ENCODE measurements around the gene EYA3.

EYA3 gene

DNA sequence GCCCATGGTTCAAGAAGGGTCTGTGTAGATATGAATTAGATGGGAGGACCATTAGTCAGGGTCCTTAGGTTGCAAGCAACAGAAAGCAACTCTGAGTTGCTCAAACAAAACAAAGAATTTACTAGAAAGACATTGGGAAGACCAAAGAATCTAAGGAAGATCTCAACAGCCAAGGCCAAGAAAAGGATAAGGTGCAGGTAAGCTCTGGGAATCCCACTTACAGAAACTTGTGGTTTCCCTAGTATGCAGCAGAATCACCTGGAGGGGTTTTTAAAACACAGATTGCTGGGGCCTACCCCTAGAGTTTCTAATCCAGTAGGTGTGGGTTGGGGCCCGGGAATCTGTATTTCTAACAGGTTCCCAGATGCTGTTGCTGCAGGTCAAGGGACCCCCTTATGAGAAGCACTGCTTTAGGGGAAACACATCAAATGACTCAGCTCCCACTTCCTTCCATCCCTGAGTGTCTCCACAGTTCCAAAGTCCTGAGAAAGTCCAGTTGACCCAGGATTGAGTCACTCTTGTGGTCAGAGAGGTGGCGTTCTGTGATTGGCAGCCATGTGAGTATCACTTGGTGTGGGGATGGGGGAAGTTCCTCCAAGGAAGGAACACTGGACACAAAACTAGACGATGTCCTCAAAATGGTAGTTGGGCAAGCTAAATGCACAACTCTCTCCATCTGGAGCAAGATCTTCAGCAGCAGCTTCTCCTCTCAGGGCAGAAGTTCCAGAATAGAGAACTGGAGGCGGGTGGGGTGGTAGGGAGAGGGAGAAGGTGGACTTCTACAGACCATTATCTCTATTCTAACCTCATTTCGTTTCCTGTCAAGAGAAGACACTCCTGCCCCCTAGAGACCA, 24.2 kb upstream of the EYA3 start:
- DNase-seq: no peak

DNA sequence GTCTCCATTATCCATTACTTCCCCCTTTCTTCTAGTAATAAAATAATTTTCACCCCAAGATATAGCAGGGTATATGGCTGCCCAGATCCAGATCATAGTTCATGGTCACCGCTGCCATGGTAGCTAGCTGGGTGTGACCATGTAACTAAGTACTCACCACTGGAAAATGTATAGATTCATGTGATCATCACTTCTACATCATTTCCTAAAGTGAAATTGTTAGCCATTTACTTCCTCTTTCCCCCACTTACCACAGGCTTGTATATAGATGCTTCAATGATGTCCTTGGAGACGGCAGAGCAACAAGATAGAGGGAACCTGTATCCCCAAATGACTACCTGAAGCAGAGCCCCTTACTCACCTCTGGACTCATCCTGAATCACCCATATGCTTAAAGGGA, 22.7 kb upstream of the EYA3 start:
- no peak for DNase-seq

DNA sequence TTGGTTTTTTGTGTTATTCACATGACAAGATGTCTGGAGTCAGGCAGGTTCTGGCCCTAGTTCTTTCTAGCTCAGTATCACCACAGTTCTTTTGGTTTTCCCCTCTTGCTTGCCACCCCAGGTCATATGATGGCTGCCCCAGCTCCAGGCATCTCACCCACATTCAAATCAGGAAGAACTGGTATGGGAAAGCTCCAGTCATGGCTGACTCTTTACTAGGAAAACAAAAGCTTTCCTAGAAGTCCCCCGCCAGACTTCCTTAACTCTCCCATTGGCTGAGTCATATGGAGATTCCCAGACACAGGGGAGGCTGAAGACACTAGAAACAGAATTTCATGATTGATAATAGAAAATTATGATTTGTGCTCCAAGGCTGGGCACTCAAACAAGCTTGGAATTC, 22.1 kb upstream of the EYA3 start:
- no peak for DNase-seq

DNA sequence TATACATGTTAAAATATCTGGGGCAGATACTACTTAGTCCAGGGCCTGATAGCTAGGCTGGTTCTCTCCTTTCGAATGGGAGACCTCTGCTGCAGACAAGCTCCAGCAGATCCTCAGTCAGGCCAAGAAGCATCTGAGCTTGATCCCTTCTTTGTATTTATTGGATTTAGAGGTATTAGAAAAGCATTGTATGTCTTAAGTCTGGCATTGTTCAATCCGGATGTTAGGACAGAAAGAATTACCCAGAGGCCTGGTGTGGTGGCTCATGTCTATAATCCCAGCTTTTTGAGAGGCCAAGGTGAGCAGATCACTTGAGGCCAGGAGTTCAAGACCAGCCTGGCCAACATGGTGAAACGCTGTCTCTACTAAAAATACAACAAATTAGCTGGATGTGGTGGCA, 21.2 kb upstream of the EYA3 start:
- no peak for DNase-seq

DNA sequence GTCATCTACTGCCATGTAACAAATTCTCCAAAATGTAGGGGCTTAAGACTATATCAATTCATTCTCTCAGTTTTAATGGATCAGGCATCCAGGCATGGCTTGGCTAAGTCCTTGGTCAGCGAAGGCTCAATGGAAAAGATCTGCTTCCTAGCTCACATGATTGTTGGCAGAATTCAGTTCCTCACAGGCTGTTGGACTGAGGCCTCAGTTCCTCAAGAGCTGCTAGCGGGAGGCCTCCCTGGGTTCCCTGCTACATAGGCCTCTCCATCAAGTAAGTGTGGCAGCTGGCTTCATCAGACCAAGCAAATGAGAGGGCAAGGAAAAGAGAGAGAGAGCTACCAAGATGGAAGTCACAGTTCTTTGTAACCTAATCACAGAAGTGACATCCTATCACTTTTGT, 19.6 kb upstream of the EYA3 start:
- no peak for DNase-seq

DNA sequence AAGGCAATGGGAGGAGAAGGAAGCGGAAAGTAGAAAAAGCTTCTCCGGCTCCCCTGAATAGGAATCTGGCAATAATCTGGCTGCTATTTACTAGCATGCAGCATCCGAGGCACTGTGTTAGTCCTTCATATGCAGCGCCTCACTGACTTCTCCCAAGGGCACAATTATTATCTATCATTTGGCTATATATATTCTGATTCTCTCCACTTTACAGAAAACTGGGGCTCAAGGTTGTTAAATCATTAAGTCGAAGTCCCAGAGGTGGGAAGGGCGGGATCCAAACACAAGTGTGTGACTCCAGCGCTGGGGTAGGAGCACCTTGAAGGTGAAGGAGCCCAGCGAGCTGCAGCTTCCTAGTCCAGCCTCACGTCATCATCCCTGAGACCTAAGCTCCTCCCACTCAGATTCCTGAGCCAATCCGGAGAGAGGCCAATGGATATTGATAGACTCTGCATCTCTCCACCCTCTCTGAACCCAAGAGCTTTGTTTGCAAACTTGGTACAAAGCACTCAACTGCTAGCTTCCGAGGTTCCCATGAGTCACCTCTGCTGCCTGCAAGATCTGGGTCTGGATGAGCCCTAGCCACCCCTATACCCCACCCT, 16.6 kb upstream of the EYA3 start:
- DNase-seq: no peak

DNA sequence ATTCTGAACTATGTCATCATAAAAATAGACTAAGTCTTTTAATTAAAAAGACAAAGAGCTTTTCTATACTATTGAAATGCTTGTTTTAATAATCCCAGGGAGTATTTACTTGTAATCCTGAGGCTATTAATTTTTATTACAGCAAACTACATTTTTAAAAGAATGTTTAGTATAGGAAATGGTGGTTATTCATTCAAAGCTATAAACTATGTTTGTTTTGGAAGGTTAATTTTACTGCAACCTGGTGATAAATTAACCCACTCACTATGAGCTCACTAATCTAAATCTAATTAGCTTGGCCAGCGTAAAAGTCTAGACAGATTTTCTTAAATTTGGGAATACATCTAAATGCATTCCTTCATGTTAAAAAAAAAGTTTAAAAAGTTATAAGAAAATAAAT, 13.8 kb upstream of the EYA3 start:
- no peak for DNase-seq

DNA sequence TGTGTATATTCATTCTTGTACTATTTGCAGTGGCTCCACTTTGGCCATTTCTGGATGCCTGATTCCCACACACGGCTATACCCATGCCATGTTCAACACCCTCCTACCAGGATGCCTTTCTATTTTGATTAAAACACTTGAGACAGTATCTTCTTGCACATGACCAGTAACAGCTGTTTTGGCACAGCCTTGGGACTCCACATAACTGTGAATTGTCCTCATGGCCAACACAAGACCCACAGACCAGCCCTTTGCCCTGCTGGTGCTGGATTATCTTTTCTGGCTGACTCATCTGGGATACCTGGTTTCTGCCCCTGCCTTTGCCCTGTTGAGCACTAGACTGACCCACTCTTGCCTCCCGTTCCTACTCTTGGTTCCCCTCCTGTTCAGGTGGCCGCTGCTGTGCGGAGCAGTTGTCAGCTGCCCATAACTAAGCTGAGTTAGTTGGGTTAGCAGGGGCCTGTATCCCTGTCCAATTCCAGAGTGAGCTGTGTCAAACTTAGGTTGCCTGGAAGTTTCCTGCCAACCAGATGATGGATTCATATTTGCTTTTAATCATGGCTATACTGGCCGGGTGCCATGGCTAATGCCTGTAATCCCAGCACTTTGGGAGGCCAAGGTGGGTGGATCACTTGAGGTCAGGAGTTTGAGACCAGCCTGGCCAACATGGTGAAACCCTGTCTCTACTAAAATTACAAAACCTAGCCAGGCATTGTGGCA, 10.8 kb upstream of the EYA3 start:
- no peak for DNase-seq

DNA sequence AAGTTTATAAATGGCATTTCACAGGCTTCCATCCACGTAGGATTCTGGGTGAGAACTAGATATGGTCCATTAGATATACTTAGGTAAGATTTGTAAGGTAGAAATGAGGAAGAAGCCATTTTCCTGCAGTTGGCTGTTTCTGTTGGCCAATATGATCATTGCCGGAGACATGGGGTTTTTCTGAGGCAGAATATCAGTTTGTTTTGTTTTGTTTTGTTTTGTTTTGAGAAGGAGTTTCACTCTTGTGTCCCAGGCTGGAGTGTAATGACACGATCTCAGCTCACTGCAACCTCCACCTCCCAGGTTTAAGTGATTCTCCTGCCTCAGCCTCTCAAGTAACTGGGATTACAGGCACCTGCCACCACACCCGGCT, 8.7 kb upstream of the EYA3 start:
- DNase-seq: no peak

DNA sequence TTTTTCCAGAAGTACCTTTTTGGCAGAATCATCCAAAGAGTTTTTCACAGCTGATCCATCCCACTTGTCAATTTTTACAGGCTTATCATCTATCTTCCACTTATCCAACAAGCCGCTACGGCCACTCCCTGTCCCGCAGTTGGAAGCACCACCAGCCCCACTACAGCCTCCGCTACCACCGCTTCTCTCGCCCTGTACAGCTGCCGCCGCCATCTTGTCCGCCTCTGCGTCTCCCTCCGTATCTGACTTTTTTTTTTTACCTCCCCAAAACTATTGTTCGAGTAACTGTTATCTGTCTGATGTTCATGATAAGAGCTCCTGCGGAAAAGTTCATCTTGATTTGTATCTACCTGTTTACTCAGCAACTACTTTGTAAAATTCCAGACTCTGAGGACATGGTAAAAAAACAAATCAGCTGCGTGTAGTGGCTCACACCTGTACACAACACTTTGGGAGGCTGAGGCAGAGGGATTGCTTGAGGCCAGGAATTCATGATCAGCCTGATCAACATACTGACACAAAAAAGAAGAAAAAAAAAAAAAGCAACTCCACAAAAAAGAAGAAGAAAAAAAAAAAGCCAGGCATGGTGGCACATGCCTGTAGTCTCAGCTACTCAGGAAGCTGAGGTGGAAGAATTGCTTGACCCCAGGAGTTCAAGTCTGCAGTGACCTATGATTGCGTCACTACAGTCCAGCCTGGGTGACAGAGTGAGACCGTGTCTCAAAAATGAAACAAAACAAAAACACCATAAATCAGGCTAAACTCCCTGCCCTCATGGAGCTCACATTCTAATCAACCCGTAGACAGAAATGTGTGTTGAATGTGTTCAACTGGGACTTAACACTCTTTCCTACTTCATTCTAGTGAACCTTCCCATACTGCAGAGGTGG, 8.0 kb upstream of the EYA3 start:
- DNase-seq: no peak

DNA sequence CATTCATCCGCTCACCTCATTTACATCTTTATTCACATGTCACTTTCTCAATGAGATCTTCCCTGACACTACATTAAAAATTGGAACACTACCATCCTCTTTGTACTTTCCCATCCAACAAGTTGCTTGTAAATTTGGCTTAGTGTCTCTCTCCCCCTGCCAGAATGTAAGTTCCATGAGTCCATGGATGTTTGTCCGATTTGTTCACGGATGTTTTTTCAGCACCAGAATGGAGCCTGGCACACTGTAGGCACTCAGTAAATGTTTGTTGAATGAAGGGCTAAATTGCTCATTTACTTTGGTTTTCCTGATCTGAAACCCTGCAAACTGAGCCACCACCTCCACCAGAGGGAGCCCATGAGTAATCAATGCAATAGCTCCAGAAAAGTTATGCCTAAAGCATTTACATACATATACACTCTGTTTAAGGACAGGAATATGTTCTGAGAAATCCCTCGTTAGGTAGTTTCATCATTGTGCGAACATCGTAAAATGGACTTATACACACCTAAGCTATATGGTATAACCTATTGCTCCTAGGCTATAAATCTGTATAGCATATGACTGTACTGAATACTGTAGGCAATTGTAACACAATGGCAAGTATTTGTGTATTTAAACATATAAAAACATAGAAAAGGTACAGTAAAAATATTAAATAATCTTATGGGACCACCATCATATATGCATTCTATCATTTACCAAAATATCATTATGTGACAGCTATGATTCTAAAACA, 2.8 kb upstream of the EYA3 start:
- peak; percentile 28 to 69 (median 58) for DNase-seq

DNA sequence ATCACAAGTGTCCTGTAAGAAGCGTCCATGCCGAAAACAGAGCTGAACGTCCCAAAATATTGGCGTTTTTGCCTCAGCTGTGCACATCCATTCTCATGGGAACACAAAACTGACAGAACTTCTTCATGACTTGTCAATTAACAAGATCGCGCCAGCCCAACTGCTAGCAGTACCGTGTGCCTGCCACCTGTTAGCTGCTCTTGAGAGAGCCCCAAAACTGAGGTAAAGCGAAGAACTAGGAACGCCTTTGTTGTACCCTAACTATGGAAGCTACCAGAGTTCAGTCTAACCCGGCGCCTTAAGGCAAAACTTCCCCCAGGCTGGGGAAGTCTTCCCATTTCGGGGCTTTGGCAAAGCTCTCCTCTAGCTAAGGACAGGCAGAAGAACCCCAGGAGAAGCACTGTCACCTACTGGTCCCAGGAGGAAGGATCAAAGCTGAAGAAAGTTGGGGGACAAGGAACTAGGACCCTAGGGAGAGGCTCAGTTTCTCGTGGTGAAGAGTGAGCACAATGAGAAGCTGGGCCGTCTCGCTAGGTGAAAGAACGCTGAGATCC, 719 bp downstream of the EYA3 start:
- DNase-seq: no peak

DNA sequence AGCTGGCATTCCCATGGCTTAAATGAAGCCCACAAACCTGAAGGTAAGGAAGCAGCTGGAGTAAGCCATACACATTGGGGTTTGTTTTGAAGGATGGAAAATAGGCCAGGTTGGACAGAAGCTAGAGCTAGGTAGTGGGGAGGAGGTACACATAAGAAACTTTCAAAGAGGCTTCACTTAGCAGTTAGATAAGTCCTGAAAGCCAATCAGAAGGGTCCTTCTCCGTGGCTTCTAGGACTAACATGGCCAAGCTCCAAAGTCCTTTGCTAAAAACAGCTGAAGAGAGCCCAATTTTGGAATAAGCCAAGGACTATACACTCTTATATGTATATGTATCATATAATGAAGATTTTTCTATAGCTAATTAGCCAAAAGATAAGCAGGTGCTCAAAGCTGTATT, 1.8 kb downstream of the EYA3 start:
- DNase-seq: no peak

DNA sequence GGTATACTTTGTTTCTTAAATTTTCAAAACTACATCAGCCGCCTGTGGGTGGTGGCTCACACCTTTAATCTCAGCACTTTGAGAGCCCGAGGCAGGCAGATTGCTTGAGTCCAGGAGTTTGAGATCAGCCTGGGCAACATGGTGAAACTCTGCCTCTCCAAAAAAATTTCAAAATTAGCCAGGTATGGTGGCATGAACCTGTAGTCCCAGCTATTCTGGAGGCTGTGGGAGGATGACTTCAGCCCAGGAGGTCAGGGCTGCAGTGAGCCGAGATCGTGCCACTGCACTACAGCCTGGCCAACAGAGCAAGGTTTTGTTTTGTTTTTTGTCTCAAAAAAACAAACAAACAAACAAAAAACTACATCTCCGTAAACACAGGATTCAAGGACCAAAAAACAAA, 3.3 kb downstream of the EYA3 start:
- DNase-seq: no peak

DNA sequence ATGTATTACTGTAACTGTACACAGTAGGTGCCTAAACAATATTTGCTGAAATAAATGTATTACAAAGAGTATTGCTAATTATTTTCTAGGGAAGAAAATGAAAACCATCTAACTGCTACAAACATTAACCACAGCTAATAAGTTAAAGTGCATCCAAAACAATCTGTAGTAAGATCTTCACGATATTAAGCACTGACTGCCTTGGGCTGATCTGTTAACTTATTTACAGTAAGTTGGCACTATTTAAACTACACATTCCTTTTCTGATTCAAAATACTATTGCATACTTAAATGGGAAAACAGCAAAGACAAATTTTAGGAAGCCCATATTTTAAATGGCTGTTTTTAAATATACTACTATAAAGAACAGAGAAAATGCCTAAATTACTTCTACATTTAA, 4.5 kb downstream of the EYA3 start:
- DNase-seq: no peak

DNA sequence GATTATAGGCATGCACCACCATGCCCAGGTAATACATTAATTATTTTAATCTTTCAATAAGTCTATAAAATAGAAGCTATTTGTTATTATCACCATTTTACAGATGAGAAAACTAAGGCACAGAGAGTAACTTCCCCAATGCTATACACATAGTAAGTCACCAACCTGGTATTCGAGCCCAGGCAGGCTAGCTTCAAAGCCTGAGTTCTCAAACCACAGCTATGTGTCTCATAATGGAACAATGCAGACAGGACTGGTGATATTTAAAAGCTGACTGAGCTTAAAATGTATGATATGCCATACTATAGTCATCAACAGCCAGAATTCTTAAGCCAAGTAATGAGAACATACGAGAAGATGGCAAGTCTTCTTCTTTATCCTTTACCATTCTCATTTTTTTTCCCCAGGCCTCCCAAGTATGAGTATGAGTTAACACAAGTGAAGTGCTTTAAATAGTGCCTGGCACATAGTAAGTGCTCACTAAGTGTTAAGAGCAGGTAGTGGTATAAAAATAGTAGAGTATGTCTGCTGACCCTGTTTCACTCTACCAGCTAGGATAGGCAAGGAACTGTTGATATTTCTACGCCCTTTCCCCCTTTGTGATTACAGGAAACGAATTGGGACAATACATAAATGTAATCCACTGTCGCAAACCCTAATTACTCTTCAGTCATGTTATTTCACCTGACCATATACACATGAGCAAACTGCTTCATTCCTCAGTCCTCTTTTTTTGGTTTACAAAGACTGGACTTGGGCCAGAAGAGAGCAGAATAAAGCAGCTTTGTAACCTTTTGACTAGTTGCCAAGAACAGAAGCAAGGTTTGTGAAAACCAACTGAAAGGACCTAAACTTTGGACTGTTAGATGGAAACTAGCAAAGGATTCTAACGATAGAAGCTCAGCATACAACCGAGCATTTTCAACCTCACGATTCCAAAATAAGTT, 9.5 kb downstream of the EYA3 start:
- DNase-seq: no peak

DNA sequence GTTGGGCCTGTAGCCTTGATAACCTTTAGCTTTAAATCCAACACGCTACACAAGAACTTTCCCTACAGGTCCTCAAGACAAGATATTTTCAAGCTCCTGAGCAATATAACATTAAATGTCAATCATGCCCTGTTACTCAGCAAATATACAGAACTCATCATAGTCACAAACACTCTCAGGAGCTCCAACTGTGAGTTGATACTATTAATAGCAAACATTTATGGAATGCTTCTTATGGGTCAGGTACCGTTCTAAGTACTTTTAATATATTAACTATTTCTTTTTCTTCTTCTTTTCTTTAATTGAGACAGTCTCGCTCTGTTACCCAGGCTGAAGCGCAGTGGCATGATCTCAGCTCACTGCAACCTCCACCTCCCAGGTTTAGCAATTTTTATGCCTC, 10.1 kb downstream of the EYA3 start:
- no peak for DNase-seq

DNA sequence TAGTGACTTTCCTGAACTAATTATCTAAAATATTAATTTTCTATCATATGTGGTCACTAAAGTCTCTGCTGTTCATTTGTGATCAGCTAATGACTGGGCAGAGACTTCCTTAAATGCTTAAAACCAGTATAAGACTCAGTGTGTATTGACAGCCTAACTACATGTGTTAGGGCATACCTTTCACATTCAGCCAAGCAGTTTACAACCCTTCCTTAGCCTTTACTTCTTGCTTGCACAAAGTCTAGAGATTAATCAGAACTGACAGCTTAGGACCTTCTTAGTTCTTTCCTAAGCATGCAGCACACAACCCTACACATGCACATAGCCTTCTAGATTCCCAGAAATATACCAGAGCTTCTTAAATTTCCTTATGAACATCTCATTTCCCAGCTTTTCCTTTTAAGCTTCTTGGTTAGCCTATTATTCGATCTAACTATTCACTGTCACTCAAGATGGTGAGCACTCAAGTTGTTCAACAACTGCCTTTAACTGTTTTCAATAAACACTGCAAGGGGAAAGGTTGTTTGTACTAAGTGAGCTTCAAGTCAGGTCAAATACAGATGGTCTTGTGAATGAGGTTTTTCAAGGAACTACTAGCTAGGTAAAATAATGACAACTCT, 13.4 kb downstream of the EYA3 start:
- DNase-seq: no peak

DNA sequence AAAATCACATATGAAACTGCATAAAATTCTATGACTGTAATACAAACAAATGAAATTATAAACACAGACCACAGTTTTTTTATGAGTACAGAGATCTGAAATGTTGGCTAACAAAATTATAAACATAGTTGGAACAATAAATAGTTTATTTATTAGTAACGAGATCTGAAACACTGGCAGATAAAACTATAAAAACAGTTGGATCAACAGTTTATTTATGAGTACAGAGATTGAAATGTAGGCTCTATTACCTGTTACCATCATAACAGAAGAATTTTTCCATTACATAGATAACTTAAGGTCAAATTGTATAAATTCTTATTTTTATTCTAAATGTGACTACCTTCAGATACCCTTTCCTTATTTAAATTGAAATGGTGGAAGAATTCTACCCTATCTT, 14.5 kb downstream of the EYA3 start:
- no peak for DNase-seq

DNA sequence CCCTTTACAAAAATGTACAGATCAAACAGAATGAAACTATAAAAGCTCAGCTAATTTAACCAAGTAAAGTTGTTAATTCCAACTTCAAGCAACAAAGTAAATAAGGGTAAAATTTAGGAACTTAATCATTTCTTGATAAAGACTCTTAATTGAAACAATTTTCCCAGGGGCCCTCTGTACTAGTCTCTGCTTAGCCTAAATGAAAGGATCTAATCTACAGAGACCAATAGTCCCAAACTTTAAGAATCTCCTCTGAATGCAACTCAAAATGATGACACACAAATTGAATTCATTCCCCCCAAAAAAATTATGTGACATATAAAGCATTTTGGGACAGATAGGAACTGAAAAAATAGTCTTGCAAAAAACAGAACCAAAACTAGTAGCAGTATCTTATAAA, 16.6 kb downstream of the EYA3 start:
- DNase-seq: no peak

Measured in activated naive CD4-positive, alpha-beta T cell (primary cell).